ENCODE results near the gene ZNF3. TPM values are rescaled to one million over a fixed set of nuclear protein-coding genes. Genes with fewer than 3 reads are reported as not detected.

Gene ZNF3
- total and polyA plus RNA-seq, 2 experiments from 2014 or later = 23.4 to 48.9 TPM

DNA sequence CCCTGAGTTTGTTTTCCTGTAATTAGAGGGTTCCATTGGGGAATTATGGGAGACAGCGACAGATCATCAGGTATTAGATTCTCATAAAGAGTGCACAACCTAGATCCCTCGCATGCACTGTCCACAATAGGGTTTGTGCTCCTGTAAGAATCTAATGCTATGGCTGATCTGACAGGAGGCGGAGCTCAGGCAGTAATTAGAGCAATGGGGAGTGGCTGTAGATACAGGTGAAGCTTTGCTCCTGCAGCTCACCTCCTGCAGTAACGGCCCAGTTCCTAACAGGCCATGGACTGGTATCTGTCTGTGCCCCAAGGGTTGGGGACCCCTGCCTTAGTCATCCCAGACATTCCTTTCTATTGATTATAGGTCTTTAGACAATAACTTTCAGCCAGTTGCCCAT is 32.8 kb downstream of the ZNF3 start:
- Histone ChIP-seq H4K20me1 (replicated peaks; ENCODE audit: insufficient read depth) (no peaks in the 10 kb centered on the region), H3K4me3 (peak overlapping the region; percentile 89; the same call in 1 of the 2 replicates), H3K27me3 (ENCODE audit: insufficient read depth) (no peaks in the 10 kb centered on the region), H3K27ac (ENCODE audit: low read depth) (no peak overlapping the region), H3F3A (replicated peaks; ENCODE audit: low read depth) (peaks cover 13% of the 10 kb centered on the region; the same call in 1 of the 2 replicates), H2AFZ (peak overlapping the region; percentile 100; the same call in 1 of the 2 replicates), H3K4me1 (ENCODE audit: insufficient read depth) (peaks cover 2% of the 10 kb centered on the region; the same call in 1 of the 2 replicates), H3K79me2 (replicated peaks; ENCODE audit: insufficient read depth) (peaks cover 28% of the 10 kb centered on the region), H3K4me2 (peak overlapping the region; percentile 98; the same call in 1 of the 2 replicates), H3K36me3 (ENCODE audit: insufficient read depth) (no peaks in the 10 kb centered on the region), H3K9me2 (ENCODE audit: insufficient read depth) (peaks cover 10% of the 10 kb centered on the region)
- peaks cover 15% of the 10 kb centered on the region for H3K27me3 Mint-ChIP-seq (ENCODE audit: insufficient read depth, low read depth, poor library complexity)
- H3K4me1 Mint-ChIP-seq = peaks cover 8% of the 10 kb centered on the region
- DNase-seq (ENCODE audit: low spot score) = no peak
- ATAC-seq = no peak
- TF ChIP-seq EZH2 (IDR thresholded peaks at IDR 0.05; ENCODE audit: low read depth, unreplicated experiment) (no peak), STAT1 (IDR thresholded peaks at IDR 0.05; ENCODE audit: unreplicated experiment) (no peak), ZNF114 (CRISPR knock-in tag; IDR thresholded peaks at IDR 0.05) (no peak), POLR2AphosphoS5 (IDR thresholded peaks at IDR 0.05; ENCODE audit: low read depth) (no peak), ZNF331 (CRISPR knock-in tag; IDR thresholded peaks at IDR 0.05; ENCODE audit: low read depth) (no peak), NANOG (IDR thresholded peaks at IDR 0.05; ENCODE audit: borderline replicate concordance) (no peak), CREB1 (CRISPR knock-in tag; IDR thresholded peaks at IDR 0.05; ENCODE audit: low read depth) (no peak), JUNB (IDR thresholded peaks at IDR 0.05; ENCODE audit: unreplicated experiment) (no peak), EZH2phosphoT487 (IDR thresholded peaks at IDR 0.05; ENCODE audit: unreplicated experiment) (no peak)
- TF ChIP-seq, protein P1, sequence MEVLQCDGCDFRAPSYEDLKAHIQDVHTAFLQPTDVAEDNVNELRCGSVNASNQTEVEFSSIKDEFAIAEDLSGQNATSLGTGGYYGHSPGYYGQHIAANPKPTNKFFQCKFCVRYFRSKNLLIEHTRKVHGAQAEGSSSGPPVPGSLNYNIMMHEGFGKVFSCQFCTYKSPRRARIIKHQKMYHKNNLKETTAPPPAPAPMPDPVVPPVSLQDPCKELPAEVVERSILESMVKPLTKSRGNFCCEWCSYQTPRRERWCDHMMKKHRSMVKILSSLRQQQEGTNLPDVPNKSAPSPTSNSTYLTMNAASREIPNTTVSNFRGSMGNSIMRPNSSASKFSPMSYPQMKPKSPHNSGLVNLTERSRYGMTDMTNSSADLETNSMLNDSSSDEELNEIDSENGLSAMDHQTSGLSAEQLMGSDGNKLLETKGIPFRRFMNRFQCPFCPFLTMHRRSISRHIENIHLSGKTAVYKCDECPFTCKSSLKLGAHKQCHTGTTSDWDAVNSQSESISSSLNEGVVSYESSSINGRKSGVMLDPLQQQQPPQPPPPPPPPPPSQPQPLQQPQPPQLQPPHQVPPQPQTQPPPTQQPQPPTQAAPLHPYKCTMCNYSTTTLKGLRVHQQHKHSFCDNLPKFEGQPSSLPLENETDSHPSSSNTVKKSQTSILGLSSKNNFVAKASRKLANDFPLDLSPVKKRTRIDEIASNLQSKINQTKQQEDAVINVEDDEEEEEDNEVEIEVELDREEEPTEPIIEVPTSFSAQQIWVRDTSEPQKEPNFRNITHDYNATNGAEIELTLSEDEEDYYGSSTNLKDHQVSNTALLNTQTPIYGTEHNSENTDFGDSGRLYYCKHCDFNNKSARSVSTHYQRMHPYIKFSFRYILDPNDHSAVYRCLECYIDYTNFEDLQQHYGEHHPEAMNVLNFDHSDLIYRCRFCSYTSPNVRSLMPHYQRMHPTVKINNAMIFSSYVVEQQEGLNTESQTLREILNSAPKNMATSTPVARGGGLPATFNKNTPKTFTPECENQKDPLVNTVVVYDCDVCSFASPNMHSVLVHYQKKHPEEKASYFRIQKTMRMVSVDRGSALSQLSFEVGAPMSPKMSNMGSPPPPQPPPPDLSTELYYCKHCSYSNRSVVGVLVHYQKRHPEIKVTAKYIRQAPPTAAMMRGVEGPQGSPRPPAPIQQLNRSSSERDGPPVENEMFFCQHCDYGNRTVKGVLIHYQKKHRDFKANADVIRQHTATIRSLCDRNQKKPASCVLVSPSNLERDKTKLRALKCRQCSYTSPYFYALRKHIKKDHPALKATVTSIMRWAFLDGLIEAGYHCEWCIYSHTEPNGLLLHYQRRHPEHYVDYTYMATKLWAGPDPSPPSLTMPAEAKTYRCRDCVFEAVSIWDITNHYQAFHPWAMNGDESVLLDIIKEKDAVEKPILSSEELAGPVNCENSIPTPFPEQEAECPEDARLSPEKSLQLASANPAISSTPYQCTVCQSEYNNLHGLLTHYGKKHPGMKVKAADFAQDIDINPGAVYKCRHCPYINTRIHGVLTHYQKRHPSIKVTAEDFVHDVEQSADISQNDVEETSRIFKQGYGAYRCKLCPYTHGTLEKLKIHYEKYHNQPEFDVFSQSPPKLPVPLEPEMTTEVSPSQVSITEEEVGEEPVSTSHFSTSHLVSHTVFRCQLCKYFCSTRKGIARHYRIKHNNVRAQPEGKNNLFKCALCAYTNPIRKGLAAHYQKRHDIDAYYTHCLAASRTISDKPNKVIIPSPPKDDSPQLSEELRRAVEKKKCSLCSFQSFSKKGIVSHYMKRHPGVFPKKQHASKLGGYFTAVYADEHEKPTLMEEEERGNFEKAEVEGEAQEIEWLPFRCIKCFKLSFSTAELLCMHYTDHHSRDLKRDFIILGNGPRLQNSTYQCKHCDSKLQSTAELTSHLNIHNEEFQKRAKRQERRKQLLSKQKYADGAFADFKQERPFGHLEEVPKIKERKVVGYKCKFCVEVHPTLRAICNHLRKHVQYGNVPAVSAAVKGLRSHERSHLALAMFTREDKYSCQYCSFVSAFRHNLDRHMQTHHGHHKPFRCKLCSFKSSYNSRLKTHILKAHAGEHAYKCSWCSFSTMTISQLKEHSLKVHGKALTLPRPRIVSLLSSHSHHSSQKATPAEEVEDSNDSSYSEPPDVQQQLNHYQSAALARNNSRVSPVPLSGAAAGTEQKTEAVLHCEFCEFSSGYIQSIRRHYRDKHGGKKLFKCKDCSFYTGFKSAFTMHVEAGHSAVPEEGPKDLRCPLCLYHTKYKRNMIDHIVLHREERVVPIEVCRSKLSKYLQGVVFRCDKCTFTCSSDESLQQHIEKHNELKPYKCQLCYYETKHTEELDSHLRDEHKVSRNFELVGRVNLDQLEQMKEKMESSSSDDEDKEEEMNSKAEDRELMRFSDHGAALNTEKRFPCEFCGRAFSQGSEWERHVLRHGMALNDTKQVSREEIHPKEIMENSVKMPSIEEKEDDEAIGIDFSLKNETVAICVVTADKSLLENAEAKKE (CRISPR knock-in tag; IDR thresholded peaks at IDR 0.05) = no peak
- TF ChIP-seq, protein P2, sequence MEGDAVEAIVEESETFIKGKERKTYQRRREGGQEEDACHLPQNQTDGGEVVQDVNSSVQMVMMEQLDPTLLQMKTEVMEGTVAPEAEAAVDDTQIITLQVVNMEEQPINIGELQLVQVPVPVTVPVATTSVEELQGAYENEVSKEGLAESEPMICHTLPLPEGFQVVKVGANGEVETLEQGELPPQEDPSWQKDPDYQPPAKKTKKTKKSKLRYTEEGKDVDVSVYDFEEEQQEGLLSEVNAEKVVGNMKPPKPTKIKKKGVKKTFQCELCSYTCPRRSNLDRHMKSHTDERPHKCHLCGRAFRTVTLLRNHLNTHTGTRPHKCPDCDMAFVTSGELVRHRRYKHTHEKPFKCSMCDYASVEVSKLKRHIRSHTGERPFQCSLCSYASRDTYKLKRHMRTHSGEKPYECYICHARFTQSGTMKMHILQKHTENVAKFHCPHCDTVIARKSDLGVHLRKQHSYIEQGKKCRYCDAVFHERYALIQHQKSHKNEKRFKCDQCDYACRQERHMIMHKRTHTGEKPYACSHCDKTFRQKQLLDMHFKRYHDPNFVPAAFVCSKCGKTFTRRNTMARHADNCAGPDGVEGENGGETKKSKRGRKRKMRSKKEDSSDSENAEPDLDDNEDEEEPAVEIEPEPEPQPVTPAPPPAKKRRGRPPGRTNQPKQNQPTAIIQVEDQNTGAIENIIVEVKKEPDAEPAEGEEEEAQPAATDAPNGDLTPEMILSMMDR (conservative IDR thresholded peaks at IDR 0.05; ENCODE audit: low read depth in 2 of 2) = no peak
- TF ChIP-seq, protein P3, sequence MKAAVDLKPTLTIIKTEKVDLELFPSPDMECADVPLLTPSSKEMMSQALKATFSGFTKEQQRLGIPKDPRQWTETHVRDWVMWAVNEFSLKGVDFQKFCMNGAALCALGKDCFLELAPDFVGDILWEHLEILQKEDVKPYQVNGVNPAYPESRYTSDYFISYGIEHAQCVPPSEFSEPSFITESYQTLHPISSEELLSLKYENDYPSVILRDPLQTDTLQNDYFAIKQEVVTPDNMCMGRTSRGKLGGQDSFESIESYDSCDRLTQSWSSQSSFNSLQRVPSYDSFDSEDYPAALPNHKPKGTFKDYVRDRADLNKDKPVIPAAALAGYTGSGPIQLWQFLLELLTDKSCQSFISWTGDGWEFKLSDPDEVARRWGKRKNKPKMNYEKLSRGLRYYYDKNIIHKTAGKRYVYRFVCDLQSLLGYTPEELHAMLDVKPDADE (IDR thresholded peaks at IDR 0.05) = no peak
- TF ChIP-seq, protein P4, sequence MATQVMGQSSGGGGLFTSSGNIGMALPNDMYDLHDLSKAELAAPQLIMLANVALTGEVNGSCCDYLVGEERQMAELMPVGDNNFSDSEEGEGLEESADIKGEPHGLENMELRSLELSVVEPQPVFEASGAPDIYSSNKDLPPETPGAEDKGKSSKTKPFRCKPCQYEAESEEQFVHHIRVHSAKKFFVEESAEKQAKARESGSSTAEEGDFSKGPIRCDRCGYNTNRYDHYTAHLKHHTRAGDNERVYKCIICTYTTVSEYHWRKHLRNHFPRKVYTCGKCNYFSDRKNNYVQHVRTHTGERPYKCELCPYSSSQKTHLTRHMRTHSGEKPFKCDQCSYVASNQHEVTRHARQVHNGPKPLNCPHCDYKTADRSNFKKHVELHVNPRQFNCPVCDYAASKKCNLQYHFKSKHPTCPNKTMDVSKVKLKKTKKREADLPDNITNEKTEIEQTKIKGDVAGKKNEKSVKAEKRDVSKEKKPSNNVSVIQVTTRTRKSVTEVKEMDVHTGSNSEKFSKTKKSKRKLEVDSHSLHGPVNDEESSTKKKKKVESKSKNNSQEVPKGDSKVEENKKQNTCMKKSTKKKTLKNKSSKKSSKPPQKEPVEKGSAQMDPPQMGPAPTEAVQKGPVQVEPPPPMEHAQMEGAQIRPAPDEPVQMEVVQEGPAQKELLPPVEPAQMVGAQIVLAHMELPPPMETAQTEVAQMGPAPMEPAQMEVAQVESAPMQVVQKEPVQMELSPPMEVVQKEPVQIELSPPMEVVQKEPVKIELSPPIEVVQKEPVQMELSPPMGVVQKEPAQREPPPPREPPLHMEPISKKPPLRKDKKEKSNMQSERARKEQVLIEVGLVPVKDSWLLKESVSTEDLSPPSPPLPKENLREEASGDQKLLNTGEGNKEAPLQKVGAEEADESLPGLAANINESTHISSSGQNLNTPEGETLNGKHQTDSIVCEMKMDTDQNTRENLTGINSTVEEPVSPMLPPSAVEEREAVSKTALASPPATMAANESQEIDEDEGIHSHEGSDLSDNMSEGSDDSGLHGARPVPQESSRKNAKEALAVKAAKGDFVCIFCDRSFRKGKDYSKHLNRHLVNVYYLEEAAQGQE (IDR thresholded peaks at IDR 0.05; ENCODE audit: unreplicated experiment) = no peak
- peaks cover 3% of the 10 kb centered on the region; the same call in 2 of the 3 replicates for H3K9me3 Mint-ChIP-seq
- H3K27ac Mint-ChIP-seq = no peak overlapping the region
- peak overlapping the region; percentile 5; the same call in 1 of the 3 replicates for H3K4me3 Mint-ChIP-seq
- peaks cover 12% of the 10 kb centered on the region for H3K36me3 Mint-ChIP-seq (ENCODE audit: low read depth)
